K562 (cell line): ENCODE results near the gene CASD1. TPM values are rescaled to one million over a fixed set of nuclear protein-coding genes. Genes with fewer than 3 reads are reported as not detected.

Experiments used
- ATAC-seq: fragments of 200-7000 bp; cut with Tn5 transposase; 3 replicates; pipeline ENCODE4 v1.9.1; 2020; ENCODE audit warnings: moderate library complexity
- BruUV-seq: library from RNA; stranded (reverse); fragments of 400-500 nt; replicated peaks from 2 replicates; lab custom pipeline; 2021; lab: Mats Ljungman, UMichigan
- CTCF ChIA-PET: fragments of 300-600 bp; formaldehyde crosslinking; extraction: SDS; loops from one replicate; lab custom pipeline; 2021; ENCODE audit warnings: low intra/inter-chr PET ratio; lab: Yijun Ruan, JAX
- POLR2A ChIA-PET: fragments of 300-600, 350-650 bp; sonication (Branson Sonifier 250); formaldehyde crosslinking; extraction: SDS; loops from one replicate; lab custom pipeline; 2021; ENCODE audit warnings: antibody characterized with exemption, inconsistent platforms; lab: Yijun Ruan, JAX
- DNase-seq, 4 experiments: peaks; one replicate each; pipeline versions ENCODE4 v3.0.0 to v3.0.0-alpha.2; 2011 to 2018; ENCODE audit warnings: low spot score in 3 of 4, mixed read lengths in 3 of 4; ENCODE audit errors: extremely low read depth in 1 of 4
- FAIRE-seq: peaks from 2 replicates; lab custom pipeline; 2011; peaks lifted over from hg19 to GRCh38; lab: Jason Lieb, UNC
- H2AFZ ChIP-seq: 2 replicates; pipeline ENCODE4 v1.6.0; 2011; ENCODE audit warnings: low read depth, low read length, control low read depth, inconsistent platforms
- H3K27ac ChIP-seq: fragments of 200-600 bp; 3 replicates; pipeline ENCODE4 v1.8.0; 2011; ENCODE audit warnings: low read depth, mild to moderate bottlenecking, control low read depth, inconsistent platforms, low read length, moderate library complexity, mixed read lengths; ENCODE audit errors: extremely low read depth
- H3K27me3 ChIP-seq, 2 experiments: fragments of 300-600 bp in 1 of 2; 2 replicates in 1 of 2; 3 replicates in 1 of 2; pipeline versions ENCODE4 v1.6.0 to v1.8.0; 2011; ENCODE audit warnings: inconsistent platforms in 2 of 2, low read length in 2 of 2, mild to moderate bottlenecking in 1 of 2, mixed read lengths in 1 of 2, moderate library complexity in 1 of 2; ENCODE audit not compliant: control insufficient read depth in 2 of 2, insufficient read depth in 2 of 2
- H3K36me3 ChIP-seq: fragments of 300-600 bp; 3 replicates; pipeline ENCODE4 v1.8.0; 2011; ENCODE audit warnings: mild to moderate bottlenecking, low read length, inconsistent platforms; ENCODE audit not compliant: control insufficient read depth, insufficient read depth
- H3K4me1 ChIP-seq, 2 experiments: fragments of 200-600 bp in 1 of 2; replicated peaks in 1 of 2; 2 replicates in 1 of 2; 3 replicates in 1 of 2; pipeline versions ENCODE4 v1.5.1 to v1.8.0; 2011; ENCODE audit warnings: inconsistent platforms in 2 of 2, low read length in 2 of 2, mild to moderate bottlenecking in 1 of 2, mixed read lengths in 1 of 2, moderate library complexity in 1 of 2; ENCODE audit not compliant: control insufficient read depth in 2 of 2, insufficient read depth in 2 of 2
- H3K4me2 ChIP-seq: 2 replicates; pipeline ENCODE4 v1.6.1; 2011; ENCODE audit warnings: low read length, control low read depth, inconsistent platforms, mixed read lengths; ENCODE audit not compliant: insufficient read depth
- H3K4me3 ChIP-seq: fragments of 200-600 bp; sonication (generic), shearing (Covaris generic); 2 replicates; pipeline ENCODE4 v1.5.1; 2016; ENCODE audit warnings: control low read depth, inconsistent platforms
- H3K79me2 ChIP-seq: fragments of 200-600 bp; 3 replicates; pipeline ENCODE4 v1.8.0; 2011; ENCODE audit warnings: low read length, inconsistent platforms; ENCODE audit not compliant: control insufficient read depth, insufficient read depth
- H3K9ac ChIP-seq, 2 experiments: 2 replicates each; pipeline versions ENCODE4 v1.6.0 to v1.6.1; 2011; ENCODE audit warnings: low read depth in 2 of 2, low read length in 2 of 2, control low read depth in 1 of 2, inconsistent platforms in 1 of 2, mild to moderate bottlenecking in 1 of 2, mixed read lengths in 1 of 2; ENCODE audit not compliant: insufficient read depth in 1 of 2
- H3K9me1 ChIP-seq: one replicate; pipeline ENCODE4 v1.6.0; 2011; ENCODE audit warnings: inconsistent platforms, mild to moderate bottlenecking, low read length, moderate library complexity; ENCODE audit not compliant: control insufficient read depth, insufficient read depth
- H3K9me3 ChIP-seq: replicated peaks from 2 replicates; pipeline ENCODE4 v1.5.1; 2011; ENCODE audit warnings: low read depth, low read length, inconsistent platforms; ENCODE audit not compliant: control insufficient read depth, insufficient read depth
- H4K20me1 ChIP-seq: replicated peaks from 2 replicates; pipeline ENCODE4 v1.6.1; 2011; ENCODE audit warnings: low read length, inconsistent platforms, mixed read lengths; ENCODE audit not compliant: control insufficient read depth, insufficient read depth
- BRCA1 ChIP-seq, 2 experiments: fragments of 450-650 bp in 1 of 2; sonication (generic) in 1 of 2; formaldehyde crosslinking in 1 of 2; IDR thresholded peaks; 2 replicates each; pipeline versions ENCODE4 v1.5.0 to v1.6.1; 2017 to 2020; ENCODE audit warnings: mild to moderate bottlenecking in 1 of 2, missing genetic modification reagents in 1 of 2
- ZNF316 ChIP-seq: fragments of 450-650 bp; IDR thresholded peaks from 2 replicates; pipeline ENCODE4 v1.6.1; 2016
- WGBS: fragments of 100-300 bp; shearing (Covaris generic); methylation state at CpG from one replicate; pipeline ENCODE4 v1.1.6; 2016; ENCODE audit warnings: low coverage, mixed read lengths; ENCODE audit not compliant: insufficient coverage; ENCODE audit errors: missing lambda C conversion rate; 5-methylcytosine and 5-hydroxymethylcytosine counted together
- in situ Hi-C: fragments of 300-500 bp; cut with MboI; formaldehyde crosslinking; loops from 4 replicates; pipeline ENCODE4 v1.15.0; 2018; ENCODE audit warnings: inconsistent platforms, mixed read lengths
- intact Hi-C: fragments of 100-400 bp; cut with micrococcal nuclease; formaldehyde crosslinking; loops from 2 replicates; pipeline ENCODE4 v1.14.2; 2022
- polyA plus RNA-seq, 8 experiments: library from polyadenylated mRNA; depleted of rRNA in 4 of 8; stranded (reverse) in 5 of 8; unstranded in 3 of 8; fragments of >200 nt; fragmentation: Nextera tagmentation in 2 of 8; fragmentation: Illumina TruSeq in 1 of 8; extraction: Ambion mirVana in 2 of 8; extraction: Trizol in 1 of 8; gene quantifications; 2 replicates each; pipeline versions ENCODE4 v1.2.1 to v1.2.3, GENCODE V29; 2011 to 2014; ENCODE audit warnings: inconsistent platforms in 1 of 8, missing spikeins in 1 of 8
- small RNA-seq: library from RNA; depleted of rRNA; stranded (forward); fragments of <200 nt; gene quantifications from one replicate; pipeline ENCODE3, GENCODE V24; 2014
- total RNA-seq, 7 experiments: library from RNA; depleted of rRNA in 6 of 7; stranded (reverse); fragments of >200 nt in 6 of 7; fragmentation: Illumina TruSeq in 2 of 7; extraction: Trizol in 2 of 7; gene quantifications; 2 replicates each; pipeline versions ENCODE4 v1.2.1 to v1.2.3, GENCODE V29; 2011 to 2021; ENCODE audit warnings: low replicate concordance in 1 of 7

Gene CASD1
- total and polyA plus RNA-seq, 9 of the 15 experiments (the other 6 are each of a cell fraction or from before 2014, with no cell fraction given) = 1.2 to 8.2 (median 4.8) TPM

DNA sequence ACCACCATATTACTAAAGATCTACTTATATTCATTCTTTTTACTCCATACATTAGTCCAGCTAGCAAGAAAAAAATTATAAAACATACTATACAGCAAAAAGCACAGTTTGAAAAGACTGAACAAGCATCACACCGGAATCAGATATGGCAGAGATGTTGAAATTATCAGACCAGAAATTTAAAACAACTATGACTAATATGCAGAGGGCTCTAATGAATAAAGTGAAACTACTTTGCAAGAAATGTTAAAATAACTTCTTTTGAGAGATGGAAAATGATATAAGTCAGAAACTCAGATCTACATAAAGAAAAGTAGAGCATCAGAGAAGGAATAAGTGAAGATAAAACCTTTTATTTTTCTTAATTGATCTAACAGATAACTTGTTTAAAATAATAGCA lies 95.4 kb downstream of the CASD1 start:
- Histone ChIP-seq H3K9ac (no peak overlapping the region), H3K9me1 (no peaks in the 10 kb centered on the region), H3K27ac (no peak overlapping the region), H3K27me3 (no peaks in the 10 kb centered on the region), H2AFZ (no peak overlapping the region), H3K4me1 (no peaks in the 10 kb centered on the region), H3K4me2 (no peak overlapping the region), H3K9me3 (no peaks in the 10 kb centered on the region), H3K4me3 (no peak overlapping the region), H3K36me3 (no peaks in the 10 kb centered on the region), H4K20me1 (no peaks in the 10 kb centered on the region), H3K79me2 (no peaks in the 10 kb centered on the region)
- in situ Hi-C loops = no loop called here
- DNase-seq (no peak), FAIRE-seq (no peak), ATAC-seq (no peak)
- intact Hi-C loops = no loop called here
- ChIA-PET POLR2A (no interaction called here), CTCF (no interaction called here)
- BruUV-seq = no TSS peak
- TF ChIP-seq ZNF316 = no peak
- TF ChIP-seq BRCA1 (IDR thresholded peaks at IDR 0.05) = no peak
- no peak for TF ChIP-seq BRCA1 (CRISPR knock-in tag; IDR thresholded peaks at IDR 0.05)
- 9% methylated on average over 1 of the region's 1 CpG for WGBS

Small RNA genes lying within 50 kb of the gene (small RNA-seq; reads per million reads assigned to genes)
- not detected for gene RNU6-1328P

Other genes with a start within 250 kb of the CASD1 start
- gene COL1A2, start 114.9 kb upstream of the CASD1 start, total RNA-seq (2014; rRNA removed) = 1.5 and 1.7 TPM in 2 replicates
- gene COL1A2, start 114.9 kb upstream of the CASD1 start, total RNA-seq (2014; rRNA removed; fragmentation: Illumina TruSeq; extraction: Trizol) = 1.2 and 1.6 TPM in 2 replicates
- 1.1 and 1.2 TPM in 2 replicates for gene COL1A2, start 114.9 kb upstream of the CASD1 start, total RNA-seq (2015; rRNA removed; fragmentation: Illumina TruSeq; extraction: Trizol)
- gene COL1A2, start 114.9 kb upstream of the CASD1 start, total RNA-seq (2021) = 5.5 and 8.2 TPM in 2 replicates
- gene COL1A2, start 114.9 kb upstream of the CASD1 start, polyA plus RNA-seq (2011; rRNA removed) = 1.8 and 11.6 TPM in 2 replicates
- 3.3 and 3.7 TPM in 2 replicates for gene COL1A2, start 114.9 kb upstream of the CASD1 start, polyA plus RNA-seq (2014; fragmentation: Illumina TruSeq; extraction: Trizol)
- gene COL1A2, start 114.9 kb upstream of the CASD1 start, polyA plus RNA-seq (2014; fragmentation: Nextera tagmentation; extraction: Ambion mirVana) = 1 to 10 TPM in 1 of 2 experiments, under 1 TPM in 1; 0.94 to 1.1 TPM
- gene COL1A2, start 114.9 kb upstream of the CASD1 start, polyA plus RNA-seq (2014; rRNA removed) = 1.4 and 2.9 TPM in 2 replicates
- 0.09 TPM in 1 of 2 replicates, not detected in the other for gene SGCE, start 146.3 kb downstream of the CASD1 start, total RNA-seq (2014; rRNA removed)
- not detected in 2 replicates for gene SGCE, start 146.3 kb downstream of the CASD1 start, total RNA-seq (2014; rRNA removed; fragmentation: Illumina TruSeq; extraction: Trizol)
- gene SGCE, start 146.3 kb downstream of the CASD1 start, total RNA-seq (2015; rRNA removed; fragmentation: Illumina TruSeq; extraction: Trizol) = not detected in 2 replicates
- 0.38 and 0.49 TPM in 2 replicates for gene SGCE, start 146.3 kb downstream of the CASD1 start, total RNA-seq (2021)
- gene SGCE, start 146.3 kb downstream of the CASD1 start, polyA plus RNA-seq (2011; rRNA removed) = not detected in 2 replicates
- gene SGCE, start 146.3 kb downstream of the CASD1 start, polyA plus RNA-seq (2014; fragmentation: Illumina TruSeq; extraction: Trizol) = not detected in 2 replicates
- under 1 TPM; 0.18 to 0.46 TPM for gene SGCE, start 146.3 kb downstream of the CASD1 start, polyA plus RNA-seq (2014; fragmentation: Nextera tagmentation; extraction: Ambion mirVana)
- not detected in 2 replicates for gene SGCE, start 146.3 kb downstream of the CASD1 start, polyA plus RNA-seq (2014; rRNA removed)